ENCODE results near the gene SGCD.

The SGCD gene

DNA sequence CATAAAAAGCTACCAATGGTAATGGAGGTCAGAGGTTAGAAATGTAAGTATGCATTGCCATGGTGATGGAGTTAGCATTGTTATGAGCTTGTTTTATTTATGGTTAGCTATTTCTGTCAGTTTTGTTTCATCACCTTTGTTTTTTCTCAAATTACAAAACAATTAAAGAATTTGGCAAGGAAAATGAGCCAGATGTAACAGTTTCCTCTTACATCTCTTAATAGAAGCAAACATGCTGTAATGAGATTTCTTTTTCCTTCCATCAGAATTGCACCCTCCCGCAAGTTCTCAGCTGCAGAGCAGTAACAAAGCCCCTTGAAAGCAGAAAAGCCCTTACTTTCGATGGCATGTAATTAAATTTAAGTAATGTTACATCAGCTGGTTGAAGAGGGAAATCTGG lies 233.0 kb downstream of the SGCD start (continued):
- TF ChIP-seq ZNF350 (tag by site-specific recombination; IDR thresholded peaks at IDR 0.05) (no peak), OSR2 (tag by site-specific recombination; IDR thresholded peaks at IDR 0.05) (no peak), MYNN (tag by site-specific recombination; IDR thresholded peaks at IDR 0.05; ENCODE audit: borderline replicate concordance) (no peak), ZNF621 (tag by site-specific recombination; IDR thresholded peaks at IDR 0.05) (no peak), HOXD13 (CRISPR knock-in tag; IDR thresholded peaks at IDR 0.05; ENCODE audit: borderline replicate concordance) (no peak)

DNA sequence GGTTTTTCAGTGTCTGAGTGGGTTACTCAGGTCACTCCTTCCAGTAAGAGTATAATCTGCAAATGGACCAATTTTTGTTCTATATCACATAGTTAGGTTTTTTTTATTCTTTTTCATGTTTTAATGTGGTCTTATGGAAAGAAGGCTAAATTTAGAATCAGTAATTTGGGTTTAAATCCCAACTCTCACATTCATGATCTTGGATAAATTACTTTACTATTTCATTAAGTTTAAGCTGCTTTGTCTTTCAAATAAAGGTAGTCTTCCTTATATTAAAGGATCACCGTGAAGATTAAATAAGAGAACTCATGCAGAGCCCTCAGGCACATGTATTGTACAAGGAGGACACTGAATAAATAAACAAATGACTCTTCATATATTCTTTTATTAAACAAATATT lies 234.7 kb downstream of the SGCD start:
- ChIA-PET CTCF (no interaction called here), POLR2A (no interaction called here)
- H3K4me1 ChIP-seq (ENCODE audit: control insufficient read depth, insufficient read depth, low read length): no peaks in the 10 kb centered on the region
- H3K36me3 ChIP-seq (ENCODE audit: control insufficient read depth in 2 of 2, insufficient read depth in 1 of 2, low read length in 2 of 2): no peaks in the 10 kb centered on the region
- no peak for TF ChIP-seq ZNF707 (tag by site-specific recombination; IDR thresholded peaks at IDR 0.05)
- no peak for TF ChIP-seq ZNF121 (tag by site-specific recombination; IDR thresholded peaks at IDR 0.05)
- no peak for TF ChIP-seq TCF7L2 (IDR thresholded peaks at IDR 0.05; ENCODE audit: borderline replicate concordance, low read depth, low read length)
- no peak for TF ChIP-seq KLF1 (tag by site-specific recombination; IDR thresholded peaks at IDR 0.05)
- no peak for TF ChIP-seq ZNF830 (tag by site-specific recombination; IDR thresholded peaks at IDR 0.05; ENCODE audit: low read depth)
- TF ChIP-seq ZNF221 (tag by site-specific recombination; IDR thresholded peaks at IDR 0.05; ENCODE audit: borderline replicate concordance): no peak
- no peak for TF ChIP-seq ZSCAN16 (tag by site-specific recombination; IDR thresholded peaks at IDR 0.05)
- TF ChIP-seq ZEB2 (tag by site-specific recombination; IDR thresholded peaks at IDR 0.05): no peak
- no peak for TF ChIP-seq ZNF335 (tag by site-specific recombination; conservative IDR thresholded peaks at IDR 0.05)
- H3K9me3 ChIP-seq (ENCODE audit: control insufficient read depth, insufficient read depth, low read depth, low read length): no peaks in the 10 kb centered on the region
- no peak overlapping the region for H3K4me3 ChIP-seq (ENCODE audit: low read depth, low read length)
- H3K27ac ChIP-seq (ENCODE audit: extremely low read depth, low read depth, low read length): no peak overlapping the region

DNA sequence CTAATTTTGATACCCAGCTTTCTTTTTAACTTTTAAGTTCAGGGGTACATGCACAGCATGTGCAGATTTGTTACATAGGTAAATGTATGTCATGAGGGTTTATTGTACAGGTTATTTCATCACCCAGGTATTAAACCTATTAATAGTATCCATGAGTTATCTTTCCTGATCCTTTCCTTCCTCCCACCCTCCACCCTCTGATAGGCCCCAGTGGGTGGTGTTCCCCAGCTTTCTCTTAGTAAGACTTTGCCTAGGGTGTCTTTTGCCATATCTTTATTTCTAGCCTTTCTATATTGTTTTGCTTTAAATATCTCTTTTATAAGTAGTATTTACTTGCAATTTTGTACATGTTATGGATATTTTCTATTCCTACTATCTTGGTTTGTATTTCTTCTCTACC lies 243.7 kb downstream of the SGCD start:
- CTCF ChIA-PET: no interaction called here
- POLR2A ChIA-PET: no interaction called here

DNA sequence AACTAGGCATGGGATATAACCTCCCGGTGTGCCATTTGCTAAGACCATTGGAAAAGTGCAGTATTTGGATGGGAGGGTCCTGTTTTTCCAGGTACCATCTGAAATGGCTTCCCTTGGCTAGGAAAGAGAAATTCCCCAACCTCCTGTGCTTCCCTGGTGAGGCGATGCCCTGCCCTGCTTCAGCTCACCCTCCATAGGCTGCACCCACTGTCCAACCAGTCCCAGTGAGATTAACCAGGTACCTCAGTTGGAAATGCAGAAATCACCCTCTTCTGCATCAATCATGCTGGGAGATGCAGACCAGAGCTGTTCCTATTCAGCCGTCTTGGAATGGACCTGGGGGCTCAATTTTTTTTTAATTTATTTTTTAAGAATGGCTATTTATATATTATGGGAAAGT lies 254.8 kb downstream of the SGCD start:
- H3K27ac ChIP-seq (ENCODE audit: extremely low read depth, low read depth, low read length): no peak overlapping the region
- H3K9me3 ChIP-seq (ENCODE audit: control insufficient read depth, insufficient read depth, low read depth, low read length): no peaks in the 10 kb centered on the region
- no peak overlapping the region for H3K4me3 ChIP-seq (ENCODE audit: low read depth, low read length)
- no peaks in the 10 kb centered on the region for H3K4me1 ChIP-seq (ENCODE audit: control insufficient read depth, insufficient read depth, low read length)
- CTCF ChIA-PET: no interaction called here
- H3K36me3 ChIP-seq (ENCODE audit: control insufficient read depth in 2 of 2, insufficient read depth in 1 of 2, low read length in 2 of 2): no peaks in the 10 kb centered on the region
- POLR2A ChIA-PET: no interaction called here
- TF ChIP-seq ZNF202 (tag by site-specific recombination; IDR thresholded peaks at IDR 0.05; ENCODE audit: borderline replicate concordance): no peak
- TF ChIP-seq ZNF530 (tag by site-specific recombination; IDR thresholded peaks at IDR 0.05; ENCODE audit: low read depth): no peak
- TF ChIP-seq ZSCAN30 (tag by site-specific recombination; IDR thresholded peaks at IDR 0.05): no peak
- no peak for TF ChIP-seq KLF9 (tag by site-specific recombination; IDR thresholded peaks at IDR 0.05; ENCODE audit: low read depth)
- TF ChIP-seq, protein P1, sequence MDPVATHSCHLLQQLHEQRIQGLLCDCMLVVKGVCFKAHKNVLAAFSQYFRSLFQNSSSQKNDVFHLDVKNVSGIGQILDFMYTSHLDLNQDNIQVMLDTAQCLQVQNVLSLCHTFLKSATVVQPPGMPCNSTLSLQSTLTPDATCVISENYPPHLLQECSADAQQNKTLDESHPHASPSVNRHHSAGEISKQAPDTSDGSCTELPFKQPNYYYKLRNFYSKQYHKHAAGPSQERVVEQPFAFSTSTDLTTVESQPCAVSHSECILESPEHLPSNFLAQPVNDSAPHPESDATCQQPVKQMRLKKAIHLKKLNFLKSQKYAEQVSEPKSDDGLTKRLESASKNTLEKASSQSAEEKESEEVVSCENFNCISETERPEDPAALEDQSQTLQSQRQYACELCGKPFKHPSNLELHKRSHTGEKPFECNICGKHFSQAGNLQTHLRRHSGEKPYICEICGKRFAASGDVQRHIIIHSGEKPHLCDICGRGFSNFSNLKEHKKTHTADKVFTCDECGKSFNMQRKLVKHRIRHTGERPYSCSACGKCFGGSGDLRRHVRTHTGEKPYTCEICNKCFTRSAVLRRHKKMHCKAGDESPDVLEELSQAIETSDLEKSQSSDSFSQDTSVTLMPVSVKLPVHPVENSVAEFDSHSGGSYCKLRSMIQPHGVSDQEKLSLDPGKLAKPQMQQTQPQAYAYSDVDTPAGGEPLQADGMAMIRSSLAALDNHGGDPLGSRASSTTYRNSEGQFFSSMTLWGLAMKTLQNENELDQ (tag by site-specific recombination; IDR thresholded peaks at IDR 0.05; ENCODE audit: low read depth): no peak
- TF ChIP-seq ZNF571 (tag by site-specific recombination; IDR thresholded peaks at IDR 0.05): no peak
- TF ChIP-seq, protein P2, sequence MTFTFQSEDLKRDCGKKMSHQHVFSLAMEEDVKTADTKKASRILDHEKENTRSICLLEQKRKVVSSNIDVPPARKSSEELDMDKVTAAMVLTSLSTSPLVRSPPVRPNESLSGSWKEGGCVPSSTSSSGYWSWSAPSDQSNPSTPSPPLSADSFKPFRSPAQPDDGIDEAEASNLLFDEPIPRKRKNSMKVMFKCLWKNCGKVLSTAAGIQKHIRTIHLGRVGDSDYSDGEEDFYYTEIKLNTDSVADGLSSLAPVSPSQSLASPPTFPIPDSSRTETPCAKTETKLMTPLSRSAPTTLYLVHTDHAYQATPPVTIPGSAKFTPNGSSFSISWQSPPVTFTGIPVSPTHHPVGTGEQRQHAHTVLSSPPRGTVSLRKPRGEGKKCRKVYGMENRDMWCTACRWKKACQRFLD (tag by site-specific recombination; IDR thresholded peaks at IDR 0.05): no peak

More for the DNA sequence above, 243.7 kb downstream of the SGCD start:
- Histone ChIP-seq H3K9me3 (ENCODE audit: control insufficient read depth, insufficient read depth, low read depth, low read length) (no peaks in the 10 kb centered on the region), H3K4me1 (ENCODE audit: control insufficient read depth, insufficient read depth, low read length) (no peaks in the 10 kb centered on the region), H3K27ac (ENCODE audit: extremely low read depth, low read depth, low read length) (no peak overlapping the region), H3K36me3 (ENCODE audit: control insufficient read depth in 2 of 2, insufficient read depth in 1 of 2, low read length in 2 of 2) (no peaks in the 10 kb centered on the region), H3K4me3 (ENCODE audit: low read depth, low read length) (no peak overlapping the region)
- no peak for TF ChIP-seq ZNF701 (tag by site-specific recombination; IDR thresholded peaks at IDR 0.05)
- no peak for TF ChIP-seq SCRT2 (tag by site-specific recombination; IDR thresholded peaks at IDR 0.05)
- TF ChIP-seq WT1 (tag by site-specific recombination; IDR thresholded peaks at IDR 0.05): no peak
- TF ChIP-seq ZNF133 (tag by site-specific recombination; IDR thresholded peaks at IDR 0.05): no peak
- TF ChIP-seq ZFP37 (tag by site-specific recombination; IDR thresholded peaks at IDR 0.05): no peak

Measured in HEK293 (cell line).